Cerebellar nuclear complex (tissue), 1 donor: ENCODE measurements around the gene PPP2R2B.

Source experiments
- DNase-seq, 2 experiments: peaks; one replicate each; lab custom pipeline; 2025; lab: John Stamatoyannopoulos, UW

The PPP2R2B gene

GRCh38 chr5:146888351-146888978 lies 9.9 kb upstream of the PPP2R2B start:
- no peak for DNase-seq

DNA sequence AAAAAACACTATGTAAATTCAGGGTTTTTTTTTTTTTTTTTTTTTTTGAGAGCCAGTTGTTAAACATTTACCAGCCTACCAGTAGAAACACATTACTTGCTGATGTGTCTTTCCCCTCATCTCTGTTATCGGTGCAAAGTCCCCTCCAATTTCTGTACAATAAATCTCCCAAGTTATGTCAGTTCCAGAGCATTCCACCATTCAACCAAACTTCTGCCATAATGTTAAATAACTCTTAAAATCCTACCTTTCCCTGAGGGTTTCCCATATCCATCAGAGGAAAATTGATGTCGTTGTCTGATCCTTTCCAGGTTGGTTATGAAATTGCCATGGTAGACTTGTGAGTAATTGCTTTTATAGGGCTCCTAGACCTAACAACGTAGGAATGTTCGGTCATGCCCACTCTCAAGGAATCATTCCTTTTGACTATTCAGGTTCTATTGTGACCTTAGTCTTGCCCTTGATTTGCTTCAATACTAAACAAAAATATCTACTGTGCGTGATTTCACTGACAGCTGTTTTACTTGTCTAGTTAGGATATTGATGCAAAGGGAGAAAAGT lies 5.6 kb upstream of the PPP2R2B start:
- DNase-seq = no peak

- no peak for DNase-seq
Measured at GRCh38 chr5:146883511-146883910, 5.0 kb upstream of the PPP2R2B start.

- DNase-seq = no peak
Measured at GRCh38 chr5:146880966-146881365, 2.4 kb upstream of the PPP2R2B start.

DNA sequence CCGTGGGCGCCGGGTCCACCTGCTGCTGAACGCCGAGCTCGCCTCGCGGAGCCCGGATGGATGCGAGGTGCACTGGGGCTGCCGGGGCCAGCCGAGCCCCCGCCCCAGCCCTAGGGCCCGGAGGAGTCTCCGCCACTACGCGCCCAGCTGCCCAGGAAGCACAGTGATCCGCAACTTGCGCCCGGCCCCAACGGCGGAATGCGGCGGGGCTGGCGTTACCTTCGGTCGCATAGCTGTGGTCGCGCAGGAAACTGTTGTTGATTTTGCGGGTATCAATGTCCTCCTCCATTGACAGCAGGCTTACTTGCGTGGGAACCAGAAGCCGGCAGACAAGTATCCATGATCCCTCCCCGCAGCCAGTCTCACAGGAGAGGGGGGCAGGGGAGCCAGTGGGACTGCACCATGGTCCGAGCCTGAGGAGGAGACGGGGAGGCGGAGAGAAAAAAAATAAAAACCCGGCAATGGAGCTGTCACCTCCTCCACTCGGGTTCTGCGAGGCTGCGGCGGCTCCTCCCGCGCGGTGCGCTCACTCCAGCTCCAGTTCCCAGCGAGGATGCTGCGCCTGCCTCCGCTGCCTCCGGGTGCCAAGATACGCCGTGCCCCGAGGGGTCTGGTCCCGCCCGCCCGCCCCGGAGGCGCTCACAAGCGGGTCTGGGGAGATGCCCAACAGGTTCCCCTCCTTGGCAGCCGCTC lies 628 bp downstream of the PPP2R2B start:
- peak in 1 of 2 experiments; percentile 13 for DNase-seq

GRCh38 chr5:146877178-146877681 lies 1.3 kb downstream of the PPP2R2B start:
- peak; percentile 3 to 7 for DNase-seq

DNA sequence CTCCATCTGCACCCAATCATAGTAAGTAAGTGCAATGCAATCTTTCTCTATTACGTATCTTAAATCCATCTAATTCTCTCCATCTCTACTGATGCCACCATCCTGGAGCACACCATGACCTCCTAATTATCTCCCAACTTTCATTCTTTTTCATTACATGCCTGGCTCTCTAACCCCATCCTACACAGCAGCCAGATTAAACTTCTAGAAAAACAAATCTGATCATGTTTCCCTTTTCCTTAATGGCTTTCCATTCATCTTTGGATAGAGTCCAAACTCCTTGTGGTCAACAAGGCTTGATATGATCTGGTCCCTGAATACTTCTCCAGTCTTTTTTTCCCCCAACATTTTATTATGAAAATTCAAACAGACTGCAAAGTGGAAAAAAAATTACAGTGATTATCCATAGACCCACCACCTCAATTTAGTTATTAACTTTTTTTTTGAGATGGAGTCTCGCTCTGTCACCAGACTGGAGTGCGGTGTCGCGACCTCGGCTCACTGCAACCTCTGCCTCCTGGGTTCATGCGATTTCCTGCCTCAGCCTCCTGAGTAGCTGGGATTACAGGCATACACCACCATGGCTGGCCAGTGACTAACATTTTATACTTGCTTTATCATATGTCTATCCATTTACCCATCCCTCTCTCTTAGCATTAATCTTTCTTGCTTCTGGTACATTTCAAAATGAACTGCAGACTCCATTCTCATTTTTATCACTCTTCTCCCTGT lies 5.2 kb downstream of the PPP2R2B start:
- DNase-seq = no peak

- no peak for DNase-seq
Measured at GRCh38 chr5:146872188-146872587, 6.4 kb downstream of the PPP2R2B start.

DNA sequence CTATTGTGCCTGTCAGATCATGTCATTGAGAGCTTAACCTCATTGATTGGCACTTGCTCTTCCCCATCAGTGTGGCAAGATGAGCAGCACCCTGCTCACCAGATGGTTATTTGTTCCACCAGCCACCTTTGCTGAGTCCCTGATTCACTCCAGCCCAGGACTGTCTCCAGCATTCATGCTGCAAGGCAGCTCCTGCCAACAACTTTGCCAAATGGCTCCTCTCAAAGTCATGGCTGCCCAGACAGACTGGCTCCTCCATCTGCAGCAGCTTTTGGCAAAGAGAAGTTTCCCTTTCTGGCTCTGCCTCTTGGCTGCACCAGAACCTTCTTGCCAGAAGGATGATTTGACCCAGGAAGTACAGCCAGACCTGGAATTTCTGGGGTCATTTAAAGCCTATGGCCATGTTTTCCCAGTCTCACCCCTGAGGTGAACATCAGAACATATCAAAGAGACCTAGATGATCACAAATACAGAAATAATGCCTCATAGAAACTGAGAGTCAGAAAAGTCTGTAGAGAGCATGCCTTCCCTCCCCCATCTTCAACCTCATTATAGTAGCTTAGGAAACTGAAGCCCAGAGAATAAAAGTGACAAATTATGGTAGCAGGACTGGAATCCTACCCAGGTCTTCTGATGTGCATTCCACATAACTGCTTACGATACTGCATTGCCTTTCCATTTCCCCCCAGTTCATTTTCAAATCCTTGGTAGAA lies 10.4 kb downstream of the PPP2R2B start:
- peak; percentile 52 to 89 for DNase-seq

DNA sequence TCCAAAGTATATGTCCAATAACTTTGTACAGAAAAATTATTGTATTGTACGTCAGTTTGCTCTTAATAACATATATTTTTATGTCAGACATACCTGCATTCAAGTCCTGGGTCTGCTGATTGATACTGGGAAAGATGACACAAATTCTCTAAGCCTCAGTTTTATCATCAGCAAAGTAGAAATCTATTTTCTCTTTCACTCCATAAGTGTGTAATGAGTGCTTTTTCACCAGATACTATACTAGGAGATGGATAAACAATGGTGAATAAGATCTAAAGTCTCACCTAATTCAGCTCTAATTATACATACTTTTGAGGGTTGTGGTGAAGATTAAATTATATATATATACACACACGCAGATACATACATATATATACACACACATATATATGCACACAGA lies 12.3 kb downstream of the PPP2R2B start:
- no peak for DNase-seq

- DNase-seq = no peak
Measured at GRCh38 chr5:146862641-146863040, 15.9 kb downstream of the PPP2R2B start.

DNA sequence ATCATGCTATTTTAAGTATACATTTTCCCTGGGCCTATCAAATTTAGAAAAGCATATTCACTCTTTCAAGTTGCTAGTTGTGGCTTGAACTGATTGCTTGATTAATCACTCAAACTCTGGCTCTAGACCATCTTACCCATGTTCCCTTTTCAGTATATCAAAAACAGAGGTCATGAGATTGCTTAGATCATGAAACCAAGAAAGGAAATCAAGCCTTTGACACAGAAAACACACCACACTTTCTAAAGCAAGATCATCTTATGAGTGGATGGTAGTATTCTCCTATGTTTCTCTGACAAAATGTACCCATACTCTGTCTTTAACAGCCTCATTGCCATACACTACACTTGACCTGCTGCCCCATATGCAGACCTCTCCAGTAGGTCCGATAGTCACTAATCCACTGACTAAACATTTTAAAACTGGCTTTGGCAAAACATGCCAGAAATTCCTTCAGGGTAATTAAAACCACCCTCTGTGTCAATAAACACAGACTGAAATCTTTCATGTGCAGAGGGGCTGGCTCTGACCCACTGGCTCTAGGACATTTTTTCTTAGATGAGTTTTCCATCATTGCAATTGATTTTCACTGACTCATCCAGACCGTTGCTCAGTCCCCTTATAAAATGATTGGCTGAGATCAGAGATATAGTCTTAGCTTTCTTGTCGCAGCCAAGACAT lies 18.2 kb downstream of the PPP2R2B start:
- no peak for DNase-seq

DNA sequence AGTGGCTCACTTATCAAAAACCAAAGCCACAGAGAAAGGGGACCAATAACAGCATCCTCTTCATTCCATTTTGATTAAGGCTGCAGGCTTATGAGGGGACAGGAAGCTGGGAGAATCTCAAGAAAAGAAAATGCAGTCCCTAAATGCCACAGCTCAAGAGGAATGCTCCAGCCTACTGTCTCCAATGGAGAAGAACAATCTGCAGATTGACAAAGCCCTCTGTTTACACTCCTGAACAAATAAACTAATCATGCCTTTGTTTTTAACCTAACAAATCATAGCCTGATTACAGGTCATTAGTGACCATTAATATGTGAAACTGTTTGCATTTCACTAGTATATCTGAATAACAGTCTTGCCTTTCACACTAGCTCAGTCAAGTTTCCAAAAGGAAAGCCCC lies 26.5 kb downstream of the PPP2R2B start:
- no peak for DNase-seq

GRCh38 chr5:146851133-146851532 lies 27.4 kb downstream of the PPP2R2B start:
- no peak for DNase-seq

DNA sequence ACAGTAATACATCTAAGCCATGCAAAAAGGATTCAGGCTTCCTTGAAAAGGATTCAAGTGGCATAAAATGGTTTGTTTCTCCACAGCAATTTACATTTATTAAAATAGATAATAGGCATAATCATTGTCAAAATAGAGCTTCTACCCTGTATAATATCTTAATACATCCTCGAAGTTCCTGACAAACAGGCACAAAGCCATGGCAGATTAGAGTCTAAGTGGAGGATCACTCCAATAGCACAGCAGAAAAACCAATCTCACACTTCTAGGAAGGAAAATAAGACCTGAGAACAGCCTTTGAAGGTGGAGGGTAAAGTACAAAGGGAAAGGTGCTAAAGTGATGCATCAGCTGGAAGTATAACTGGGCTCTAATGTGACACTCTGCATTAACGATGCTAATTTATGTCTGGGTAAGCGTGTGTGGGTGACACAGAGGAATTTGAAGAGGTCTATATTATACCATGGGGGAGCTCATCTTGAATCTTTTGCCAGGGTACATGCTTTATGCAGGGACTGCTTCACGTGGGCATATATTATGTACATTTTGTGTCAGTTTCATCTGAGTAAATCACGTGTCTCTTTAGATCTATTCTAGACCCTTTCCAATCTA lies 28.8 kb downstream of the PPP2R2B start:
- DNase-seq = no peak

DNA sequence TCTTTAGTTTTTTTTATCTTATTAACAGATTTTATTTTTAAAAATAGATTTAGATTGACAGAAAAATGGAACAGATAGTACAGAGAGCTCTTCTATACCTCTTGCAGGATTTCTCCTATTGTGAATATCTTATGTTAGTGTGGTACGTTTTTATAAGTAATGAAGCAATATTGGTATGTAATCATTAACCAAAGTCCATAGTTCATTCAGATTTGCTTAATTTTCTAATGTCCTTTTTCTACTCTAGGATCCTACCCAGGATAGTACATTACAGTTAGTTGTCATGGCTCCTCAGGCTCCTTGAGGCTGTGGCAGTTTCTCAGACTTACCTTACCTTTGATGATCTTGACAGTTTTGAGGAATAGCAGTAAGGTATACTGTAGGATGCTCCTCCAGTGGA lies 30.4 kb downstream of the PPP2R2B start:
- no peak for DNase-seq

DNA sequence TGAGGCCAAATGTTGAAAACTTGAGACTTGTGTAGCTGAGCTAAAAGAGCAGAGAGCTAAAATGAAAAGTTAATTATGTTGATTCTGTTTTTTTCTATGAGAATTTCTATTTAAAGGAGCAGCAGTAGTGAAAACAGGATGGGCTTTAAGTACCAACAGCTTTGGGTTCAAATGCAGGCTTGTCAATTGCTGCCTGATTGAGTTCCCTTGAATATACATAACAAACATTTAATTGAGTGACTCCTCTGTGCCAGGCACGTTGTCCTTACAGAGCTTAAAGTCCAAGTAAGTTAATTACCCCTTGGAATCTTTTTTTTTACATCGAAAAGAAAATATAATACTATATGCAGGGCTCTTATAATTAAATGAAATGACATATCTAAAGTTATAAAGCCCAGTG lies 38.5 kb downstream of the PPP2R2B start:
- DNase-seq = no peak

DNA sequence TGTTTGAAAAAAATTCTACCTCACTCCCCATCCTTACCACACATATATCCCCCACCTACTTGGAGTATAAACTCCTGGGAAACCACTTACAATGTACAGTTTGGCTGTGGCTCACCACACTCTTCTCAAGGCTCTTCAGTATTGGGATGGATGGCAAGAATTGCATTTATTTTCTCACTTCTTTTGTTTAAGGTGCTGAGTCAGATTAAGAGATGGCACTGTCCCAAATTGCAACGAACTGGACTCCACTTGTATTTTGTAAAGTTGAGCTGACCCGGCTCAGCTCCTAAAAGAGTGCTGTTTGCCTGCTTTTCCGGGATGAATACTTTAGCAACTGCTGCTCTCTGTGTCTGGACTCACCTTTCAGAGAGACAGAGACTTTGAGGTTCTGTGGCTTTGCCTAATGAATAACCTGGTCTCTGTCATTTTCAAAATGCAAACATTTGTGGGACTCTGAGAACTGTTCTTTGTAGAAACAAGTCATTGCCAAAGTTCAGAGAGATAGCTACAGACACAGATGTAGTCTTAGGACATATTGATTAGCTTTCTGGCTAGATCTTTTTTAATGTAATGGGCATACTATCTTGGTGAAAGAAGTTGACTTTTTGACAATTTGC lies 42.2 kb downstream of the PPP2R2B start:
- DNase-seq = no peak

- DNase-seq = no peak
Measured at GRCh38 chr5:146832985-146833732, 45.4 kb downstream of the PPP2R2B start.

DNA sequence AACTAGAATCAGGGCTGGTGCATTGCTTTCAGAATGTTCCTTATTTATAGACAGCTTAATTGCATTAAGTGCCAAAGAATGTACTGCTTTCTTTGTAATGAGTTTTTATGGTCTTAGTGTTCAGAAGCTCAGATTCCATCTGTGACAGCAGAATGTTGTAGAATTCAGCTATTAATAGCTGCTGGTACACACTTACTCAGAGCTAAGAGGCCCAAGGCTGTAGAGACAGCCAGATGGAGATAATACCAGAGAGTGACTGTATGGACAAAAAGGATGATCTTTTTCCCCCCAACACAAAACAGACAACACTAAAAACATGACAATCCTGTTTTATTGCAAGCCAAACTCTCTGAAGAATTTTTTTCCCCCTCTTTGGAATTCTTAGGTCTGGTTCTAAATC lies 50.2 kb downstream of the PPP2R2B start:
- DNase-seq = no peak
